Tibial artery (tissue), 4 donors: Measurements from ENCODE around the gene APPL1.
A peak's percentile ranks its signal among the peaks of the same experiment; 100 is the strongest.

Experiments
- DNase-seq, 2 donors: peaks; one replicate each; pipeline ENCODE4 v3.0.0-alpha.2; 2019
- H3K27ac ChIP-seq, 2 donors: fragments of 200-600 bp; sonication (generic) in 1 of 2; 1 replicate in 1 of 2; 2 replicates in 1 of 2; pipeline ENCODE4 v1.5.1; 2018 to 2019; ENCODE audit warnings: mild to moderate bottlenecking in 1 of 2
- H3K27me3 ChIP-seq, 2 donors: fragments of 200-600 bp; sonication (generic) in 1 of 2; one replicate each; pipeline versions ENCODE4 v1.5.1 to v1.6.0; 2016 to 2019
- H3K36me3 ChIP-seq, 3 donors: fragments of 200-600 bp; sonication (generic) in 2 of 3; one replicate each; pipeline ENCODE4 v1.5.1; 2016 to 2019; ENCODE audit warnings: mild to moderate bottlenecking in 2 of 3
- H3K4me1 ChIP-seq, 4 donors: fragments of 200-600 bp; sonication (generic) in 2 of 4; 1 replicate in 3 of 4; 2 replicates in 1 of 4; pipeline ENCODE4 v1.5.1; 2016 to 2019
- H3K4me3 ChIP-seq, 2 donors: fragments of 200-600 bp; sonication (generic) in 1 of 2; 1 replicate in 1 of 2; 2 replicates in 1 of 2; pipeline ENCODE4 v1.5.1; 2018 to 2019; ENCODE audit warnings: mild to moderate bottlenecking in 2 of 2
- H3K9me3 ChIP-seq, 3 donors: fragments of 200-600 bp; sonication (generic) in 1 of 3; one replicate each; pipeline ENCODE4 v1.5.1; 2016 to 2019
- intact Hi-C: fragments of 100-400 bp; cut with DNase I; formaldehyde crosslinking; loops from one replicate; pipeline ENCODE4 v1.15.0; 2023; ENCODE audit warnings: low total_unique reads
- TF ChIP-seq, protein P1 (sequence below), 2 experiments: fragments of 200-600 bp in 1 of 2; fragments of 450-650 bp in 1 of 2; IDR thresholded peaks; one replicate each; pipeline ENCODE4 v1.5.1; 2017 to 2019; ENCODE audit warnings: antibody characterized with exemption in 2 of 2, mild to moderate bottlenecking in 1 of 2, moderate library complexity in 1 of 2

Gene APPL1

DNA sequence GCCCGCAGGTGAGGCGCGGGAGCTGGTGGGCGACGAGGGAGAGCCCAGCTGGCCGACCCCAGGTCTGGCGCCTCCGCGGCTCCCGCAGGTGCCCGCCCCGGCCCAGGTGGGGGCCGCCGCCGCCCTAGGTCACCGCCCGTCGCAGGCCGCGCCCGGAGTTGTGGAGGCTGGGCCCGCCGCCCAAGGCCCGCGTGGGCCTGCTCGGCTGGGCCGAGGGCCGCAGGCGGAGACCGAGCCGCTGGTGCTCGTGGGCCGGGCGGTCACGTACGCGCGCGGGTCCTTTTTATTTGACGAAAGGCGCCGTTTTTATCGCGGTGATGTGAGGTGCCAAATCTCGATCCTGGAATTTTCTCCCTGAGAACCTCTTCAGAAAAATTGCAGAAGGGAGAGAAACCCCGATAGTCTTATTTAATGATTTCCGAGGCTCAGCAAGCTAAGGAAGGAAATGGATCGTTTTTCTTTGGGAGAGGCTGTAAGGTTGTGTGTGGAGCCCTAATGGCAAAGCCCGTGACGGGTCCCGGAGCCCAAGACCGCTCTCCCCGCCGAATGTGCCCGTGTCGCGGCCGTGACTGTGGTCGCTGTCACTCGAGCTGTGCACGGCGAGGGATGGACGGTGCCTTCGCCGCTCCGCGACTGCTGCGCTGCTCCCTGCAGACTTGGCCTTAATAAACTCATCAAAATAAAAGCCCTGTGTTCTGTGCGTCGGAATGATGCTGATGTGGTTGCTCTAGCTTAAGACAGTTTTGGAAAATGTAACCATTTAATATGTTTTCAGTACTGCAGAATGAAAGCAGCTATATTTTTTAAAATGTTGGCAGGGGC lies 612 bp downstream of the APPL1 start:
- peak; percentile 47 to 74 for DNase-seq
- TF ChIP-seq, protein P1, sequence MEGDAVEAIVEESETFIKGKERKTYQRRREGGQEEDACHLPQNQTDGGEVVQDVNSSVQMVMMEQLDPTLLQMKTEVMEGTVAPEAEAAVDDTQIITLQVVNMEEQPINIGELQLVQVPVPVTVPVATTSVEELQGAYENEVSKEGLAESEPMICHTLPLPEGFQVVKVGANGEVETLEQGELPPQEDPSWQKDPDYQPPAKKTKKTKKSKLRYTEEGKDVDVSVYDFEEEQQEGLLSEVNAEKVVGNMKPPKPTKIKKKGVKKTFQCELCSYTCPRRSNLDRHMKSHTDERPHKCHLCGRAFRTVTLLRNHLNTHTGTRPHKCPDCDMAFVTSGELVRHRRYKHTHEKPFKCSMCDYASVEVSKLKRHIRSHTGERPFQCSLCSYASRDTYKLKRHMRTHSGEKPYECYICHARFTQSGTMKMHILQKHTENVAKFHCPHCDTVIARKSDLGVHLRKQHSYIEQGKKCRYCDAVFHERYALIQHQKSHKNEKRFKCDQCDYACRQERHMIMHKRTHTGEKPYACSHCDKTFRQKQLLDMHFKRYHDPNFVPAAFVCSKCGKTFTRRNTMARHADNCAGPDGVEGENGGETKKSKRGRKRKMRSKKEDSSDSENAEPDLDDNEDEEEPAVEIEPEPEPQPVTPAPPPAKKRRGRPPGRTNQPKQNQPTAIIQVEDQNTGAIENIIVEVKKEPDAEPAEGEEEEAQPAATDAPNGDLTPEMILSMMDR (IDR thresholded peaks at IDR 0.05) = no peak
- Histone ChIP-seq H3K9me3 (no peaks in the 10 kb centered on the region), H3K36me3 (no peaks in the 10 kb centered on the region), H3K27ac (peak overlapping the region; percentile 88 to 92), H3K4me3 (peak overlapping the region; percentile 77 to 89), H3K4me1 (peaks cover 0 to 40% (median 21%) of the 10 kb centered on the region in 4 donors), H3K27me3 (no peaks in the 10 kb centered on the region)
- intact Hi-C loops = loop anchor here (10.0 kb wide), 1 partner anchor 63 kb away; the partner anchor contains the start of gene IL17RD

- TF ChIP-seq, protein P1 (IDR thresholded peaks at IDR 0.05) = no peak
- Histone ChIP-seq H3K27me3 (no peaks in the 10 kb centered on the region), H3K27ac (peak overlapping the region in 1 of 2 donors; percentile 92), H3K4me3 (no peak overlapping the region), H3K36me3 (no peaks in the 10 kb centered on the region), H3K9me3 (no peaks in the 10 kb centered on the region), H3K4me1 (peaks cover 0 to 51% (median 21%) of the 10 kb centered on the region in 4 donors)
- intact Hi-C loops = loop anchor here (5.0 kb wide), 1 partner anchor 37 kb away; no protein-coding TSS in a partner anchor
- no peak for DNase-seq
These were observed 2.5 kb downstream of the APPL1 start for GRCh38 chr3:57230006-57230405.

DNA sequence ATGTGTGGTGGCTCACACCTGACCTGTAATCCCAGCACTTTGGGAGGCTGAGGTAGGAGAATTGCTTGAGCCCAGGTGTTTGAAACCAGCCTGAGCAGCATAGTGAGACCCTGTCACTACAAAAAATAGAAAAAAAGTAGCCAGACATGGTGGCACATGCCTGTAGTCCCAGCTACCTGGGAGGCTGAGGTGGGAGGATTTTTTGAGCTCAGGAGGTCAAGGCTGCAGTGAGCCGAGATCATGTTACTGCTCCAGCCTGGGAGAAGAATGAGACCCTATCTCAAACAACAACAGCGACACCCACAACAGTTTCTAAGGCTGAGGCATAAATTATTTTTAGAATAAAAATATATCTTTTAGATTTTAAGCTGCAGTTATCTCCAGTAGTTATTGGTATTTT lies 6.3 kb downstream of the APPL1 start:
- H3K4me1 ChIP-seq = peaks cover 0 to 49% (median 13%) of the 10 kb centered on the region in 4 donors
- no peak for DNase-seq
- H3K9me3 ChIP-seq = no peaks in the 10 kb centered on the region
- H3K27me3 ChIP-seq = no peaks in the 10 kb centered on the region
- peaks cover 11 to 17% (median 13%) of the 10 kb centered on the region in 3 donors for H3K36me3 ChIP-seq
- H3K4me3 ChIP-seq = no peak overlapping the region
- TF ChIP-seq, protein P1 (IDR thresholded peaks at IDR 0.05) = no peak
- intact Hi-C loops = loop anchor here (5.0 kb wide), 1 partner anchor 34 kb away; no protein-coding TSS in a partner anchor
- H3K27ac ChIP-seq = no peak overlapping the region

DNA sequence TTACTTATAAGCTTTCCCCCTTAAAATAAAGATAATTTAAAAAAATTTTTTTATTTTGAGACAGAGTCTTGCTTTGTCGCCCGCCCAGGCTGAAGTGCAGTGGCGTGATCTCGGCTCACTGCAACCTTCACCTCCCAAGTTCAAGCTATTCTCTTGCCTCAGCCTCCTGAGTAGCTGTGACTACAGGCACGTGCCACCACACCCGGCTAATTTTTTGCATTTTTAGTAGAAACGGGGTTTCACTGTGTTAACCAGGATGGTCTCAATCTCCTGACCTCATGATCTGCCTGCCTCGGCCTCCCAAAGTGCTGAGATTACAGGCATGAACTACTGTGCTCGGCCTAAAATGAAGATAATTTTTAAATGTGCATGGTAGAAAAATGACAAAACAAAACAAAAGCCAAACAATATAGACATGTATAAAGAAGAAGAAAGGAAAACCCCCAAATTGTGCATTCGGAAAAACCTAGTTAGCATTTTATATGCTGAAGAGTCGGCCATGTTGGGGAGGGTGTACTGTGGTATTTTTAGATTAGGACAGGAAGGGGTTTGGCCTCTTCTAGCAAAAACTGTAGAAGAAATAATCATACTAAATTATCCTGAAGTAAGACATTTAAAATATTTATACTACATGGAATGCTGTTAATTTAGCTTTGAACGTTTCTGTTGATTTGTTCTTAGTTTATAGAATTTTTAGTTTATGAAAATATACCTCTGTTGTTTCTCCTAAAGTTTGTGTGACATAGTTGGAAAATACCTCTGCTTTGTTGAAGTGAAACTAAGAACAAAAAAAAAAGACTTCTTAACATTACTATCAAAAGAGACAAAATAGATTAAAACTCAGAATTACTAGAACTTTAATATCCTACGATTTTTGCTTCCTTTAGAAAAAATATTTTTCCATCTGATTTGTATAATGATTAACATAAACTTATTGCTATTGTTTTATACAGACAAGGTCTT lies 7.4 kb downstream of the APPL1 start:
- Histone ChIP-seq H3K4me3 (no peak overlapping the region), H3K4me1 (peaks cover 0 to 38% (median 3%) of the 10 kb centered on the region in 4 donors), H3K9me3 (no peaks in the 10 kb centered on the region), H3K36me3 (peaks cover 21 to 26% (median 22%) of the 10 kb centered on the region in 3 donors), H3K27me3 (no peaks in the 10 kb centered on the region), H3K27ac (no peak overlapping the region)
- TF ChIP-seq, protein P1 (IDR thresholded peaks at IDR 0.05) = no peak
- no peak for DNase-seq
- intact Hi-C loops = loop anchor here (5.0 kb wide), 1 partner anchor 32 kb away; no protein-coding TSS in a partner anchor

GRCh38 chr3:57244946-57245345 lies 17.4 kb downstream of the APPL1 start:
- DNase-seq = no peak
- peaks cover 83 to 92% (median 84%) of the 10 kb centered on the region in 3 donors for H3K36me3 ChIP-seq

More at GRCh38 chr3:57244946-57245345, 17.4 kb downstream of the APPL1 start:
- H3K27me3 ChIP-seq = no peaks in the 10 kb centered on the region
- no peak overlapping the region for H3K4me3 ChIP-seq
- intact Hi-C loops = no loop called here
- no peaks in the 10 kb centered on the region for H3K9me3 ChIP-seq
- TF ChIP-seq, protein P1 (IDR thresholded peaks at IDR 0.05) = no peak
- no peak overlapping the region for H3K27ac ChIP-seq
- no peaks in the 10 kb centered on the region for H3K4me1 ChIP-seq
